ENCODE data around the gene PLA2G2D.

DNA sequence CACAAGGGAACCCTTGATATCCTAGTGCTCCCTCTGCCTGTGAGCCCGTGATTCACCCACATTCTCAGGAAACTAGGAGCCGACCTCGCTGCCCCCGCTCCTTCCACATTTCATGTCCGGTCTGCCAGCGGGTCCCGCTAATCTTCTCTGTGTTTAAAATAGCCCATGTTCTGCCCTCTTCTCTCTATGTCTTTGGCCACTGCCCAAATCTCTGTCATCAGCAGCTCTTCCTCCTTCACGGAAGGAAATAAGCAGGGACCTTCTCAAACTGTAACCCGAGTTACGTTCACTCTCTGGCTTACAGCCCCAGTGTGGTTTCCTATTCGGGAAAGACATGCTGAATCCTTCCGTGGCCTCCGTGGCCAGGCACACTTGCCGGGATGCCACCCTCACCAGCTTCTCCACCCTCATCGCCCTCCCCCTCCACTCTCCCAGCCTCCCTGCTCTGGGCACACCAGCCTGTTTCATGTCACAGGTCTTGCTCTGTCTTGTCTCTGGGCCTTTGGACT, 45.4 kb upstream of the PLA2G2D start:
- TF ChIP-seq, protein P1, sequence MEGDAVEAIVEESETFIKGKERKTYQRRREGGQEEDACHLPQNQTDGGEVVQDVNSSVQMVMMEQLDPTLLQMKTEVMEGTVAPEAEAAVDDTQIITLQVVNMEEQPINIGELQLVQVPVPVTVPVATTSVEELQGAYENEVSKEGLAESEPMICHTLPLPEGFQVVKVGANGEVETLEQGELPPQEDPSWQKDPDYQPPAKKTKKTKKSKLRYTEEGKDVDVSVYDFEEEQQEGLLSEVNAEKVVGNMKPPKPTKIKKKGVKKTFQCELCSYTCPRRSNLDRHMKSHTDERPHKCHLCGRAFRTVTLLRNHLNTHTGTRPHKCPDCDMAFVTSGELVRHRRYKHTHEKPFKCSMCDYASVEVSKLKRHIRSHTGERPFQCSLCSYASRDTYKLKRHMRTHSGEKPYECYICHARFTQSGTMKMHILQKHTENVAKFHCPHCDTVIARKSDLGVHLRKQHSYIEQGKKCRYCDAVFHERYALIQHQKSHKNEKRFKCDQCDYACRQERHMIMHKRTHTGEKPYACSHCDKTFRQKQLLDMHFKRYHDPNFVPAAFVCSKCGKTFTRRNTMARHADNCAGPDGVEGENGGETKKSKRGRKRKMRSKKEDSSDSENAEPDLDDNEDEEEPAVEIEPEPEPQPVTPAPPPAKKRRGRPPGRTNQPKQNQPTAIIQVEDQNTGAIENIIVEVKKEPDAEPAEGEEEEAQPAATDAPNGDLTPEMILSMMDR (IDR thresholded peaks at IDR 0.05; ENCODE audit: insufficient read depth, low read length, poor library complexity, severe bottlenecking), result no peak
- TF ChIP-seq EZH2phosphoT487 (conservative IDR thresholded peaks at IDR 0.05; ENCODE audit: low read length), result no peak

Measured in SU-DHL-6 (cell line).